GM12891 (cell line): ENCODE data around the gene DRD5.

Experiments used
- DNase-seq: peaks from one replicate; pipeline ENCODE4 v3.0.0; 2011; ENCODE audit warnings: low spot score; ENCODE audit not compliant: insufficient read length
- FAIRE-seq: peaks from 2 replicates; lab custom pipeline; 2011; peaks lifted over from hg19 to GRCh38; lab: Jason Lieb, UNC
- PAX5 ChIP-seq: IDR thresholded peaks from 2 replicates; pipeline ENCODE4 v1.6.1; 2011; ENCODE audit warnings: low read length, moderate library complexity, mild to moderate bottlenecking; ENCODE audit not compliant: insufficient read depth, severe bottlenecking
- POLR2A ChIP-seq: IDR thresholded peaks from 2 replicates; pipeline ENCODE4 v1.6.1; 2011; ENCODE audit warnings: low read depth, low read length, control low read depth
- POLR2AphosphoS5 ChIP-seq: IDR thresholded peaks from 2 replicates; pipeline ENCODE4 v1.6.1; 2011; ENCODE audit warnings: low read depth, low read length, control low read depth
- POU2F2 ChIP-seq: IDR thresholded peaks from 2 replicates; pipeline ENCODE4 v1.6.1; 2011; ENCODE audit warnings: low read depth, mild to moderate bottlenecking, control low read depth, low read length, moderate library complexity
- SPI1 ChIP-seq: IDR thresholded peaks from 2 replicates; pipeline ENCODE4 v1.6.1; 2011; ENCODE audit warnings: low read depth, low read length, control low read depth
- TAF1 ChIP-seq: IDR thresholded peaks from 2 replicates; pipeline ENCODE4 v1.6.1; 2011; ENCODE audit warnings: low read depth, low read length, control low read depth

DRD5 gene

DNA sequence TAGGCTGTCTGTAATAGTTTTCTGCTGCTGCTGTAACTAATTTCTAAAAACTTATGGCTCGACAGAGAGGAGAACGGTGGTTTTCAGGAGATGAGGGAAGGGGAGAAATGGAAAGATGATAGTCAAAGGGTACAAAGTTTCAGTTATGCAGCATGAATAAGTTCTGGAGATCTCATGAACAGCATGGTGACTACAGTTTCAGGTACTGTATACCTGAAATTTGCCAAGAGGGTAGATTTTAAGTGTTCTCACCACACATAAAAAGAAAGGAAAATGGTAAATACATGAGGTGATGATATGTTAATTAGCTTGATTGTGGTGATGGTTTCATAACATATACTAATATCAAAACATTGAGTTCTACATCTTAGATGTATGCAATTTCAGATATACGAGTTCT lies 34.9 kb downstream of the DRD5 start:
- FAIRE-seq: no peak
- TF ChIP-seq PAX5 (no peak), SPI1 (no peak), POU2F2 (no peak), POLR2AphosphoS5 (no peak), POLR2A (no peak), TAF1 (no peak)
- DNase-seq: no peak

DNA sequence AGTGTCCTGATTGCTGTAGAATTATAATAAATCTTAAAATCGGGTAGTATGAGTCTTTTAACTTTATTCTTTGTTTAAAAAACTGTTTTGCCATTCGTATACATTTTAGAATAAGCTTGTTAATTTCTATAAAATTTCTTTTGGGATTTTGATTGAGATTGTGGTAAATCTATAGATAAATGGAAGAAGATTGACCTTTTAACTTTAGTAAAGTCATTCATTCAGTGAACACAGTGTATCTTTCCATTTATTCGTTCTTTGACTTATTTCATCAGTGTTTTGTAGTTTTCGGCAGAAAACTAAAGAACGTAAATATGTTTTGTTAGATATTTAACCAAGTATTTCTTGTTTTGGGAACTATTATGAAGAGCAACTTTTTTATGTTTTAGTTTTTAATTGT lies 38.9 kb downstream of the DRD5 start:
- no peak for TF ChIP-seq POLR2AphosphoS5
- no peak for TF ChIP-seq PAX5
- TF ChIP-seq POU2F2: no peak
- no peak for TF ChIP-seq TAF1
- no peak for TF ChIP-seq POLR2A
- TF ChIP-seq SPI1: no peak
- no peak for FAIRE-seq

DNA sequence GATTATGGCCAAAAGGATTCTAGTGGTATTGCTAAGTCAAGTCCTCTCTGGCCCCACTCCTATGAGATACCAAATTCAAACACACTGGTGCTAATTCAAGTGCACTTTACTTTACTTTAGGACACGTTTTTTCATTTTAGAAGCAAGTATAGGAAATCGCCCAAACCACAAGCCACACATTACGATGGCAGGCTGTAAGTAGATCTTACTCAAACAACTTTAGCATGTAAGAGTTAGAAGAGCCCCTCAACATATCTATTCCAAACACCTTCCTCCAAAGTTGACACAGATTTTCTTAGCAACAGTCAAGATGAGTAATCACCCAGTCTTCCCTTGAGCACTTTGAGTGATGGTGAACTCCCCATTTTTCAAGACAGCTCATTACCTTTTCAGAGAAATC lies 43.6 kb downstream of the DRD5 start:
- peak; percentile 16 for FAIRE-seq
- DNase-seq: no peak
- TF ChIP-seq POLR2A (no peak), POU2F2 (no peak)

More for the DNA sequence above, 38.9 kb downstream of the DRD5 start:
- DNase-seq: no peak

DNA sequence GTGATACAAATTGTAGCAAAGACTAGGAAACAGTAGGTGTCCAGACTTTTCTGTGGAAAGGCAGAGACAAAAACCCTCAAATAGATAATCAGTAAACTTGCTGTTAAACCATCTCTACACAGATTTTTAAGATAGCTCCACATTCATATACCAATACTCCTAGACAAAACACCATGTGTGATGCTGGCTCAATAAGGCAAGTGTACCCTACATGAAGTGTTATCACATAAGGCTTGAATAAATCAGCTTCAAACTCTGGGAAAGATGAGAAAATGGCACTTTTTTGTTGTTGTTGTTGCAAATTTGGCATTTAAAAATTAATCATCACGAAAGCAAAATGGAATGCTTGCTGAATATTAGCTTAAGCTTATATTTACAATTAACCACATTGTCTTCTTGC lies 45.1 kb downstream of the DRD5 start:
- FAIRE-seq (no peak), DNase-seq (no peak)
- TF ChIP-seq SPI1: no peak
- no peak for TF ChIP-seq PAX5
- no peak for TF ChIP-seq POU2F2
- no peak for TF ChIP-seq POLR2A
- TF ChIP-seq POLR2AphosphoS5: no peak
- TF ChIP-seq TAF1: no peak

DNA sequence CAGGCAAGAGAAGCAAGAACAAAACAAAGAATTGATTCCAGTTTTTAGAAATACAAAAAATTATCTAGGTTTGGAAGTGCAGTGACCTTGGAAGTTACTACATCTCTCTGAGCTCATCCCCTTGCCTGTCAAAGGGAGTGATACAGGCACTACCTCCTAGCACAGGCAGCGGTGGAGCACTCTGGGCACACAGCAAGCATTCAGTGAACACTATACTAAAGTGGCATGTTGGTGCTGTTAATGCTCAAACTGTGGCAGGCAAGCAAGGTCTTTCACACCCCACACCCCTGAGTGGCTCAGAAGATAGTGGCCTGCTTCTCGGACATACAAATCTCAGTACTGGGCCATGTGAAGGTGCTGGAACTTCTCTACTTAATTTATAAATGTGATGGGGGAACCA lies 51.2 kb downstream of the DRD5 start:
- DNase-seq (no peak), FAIRE-seq (no peak)
- TF ChIP-seq POLR2A (no peak), TAF1 (no peak), SPI1 (no peak), POU2F2 (no peak)

DNA sequence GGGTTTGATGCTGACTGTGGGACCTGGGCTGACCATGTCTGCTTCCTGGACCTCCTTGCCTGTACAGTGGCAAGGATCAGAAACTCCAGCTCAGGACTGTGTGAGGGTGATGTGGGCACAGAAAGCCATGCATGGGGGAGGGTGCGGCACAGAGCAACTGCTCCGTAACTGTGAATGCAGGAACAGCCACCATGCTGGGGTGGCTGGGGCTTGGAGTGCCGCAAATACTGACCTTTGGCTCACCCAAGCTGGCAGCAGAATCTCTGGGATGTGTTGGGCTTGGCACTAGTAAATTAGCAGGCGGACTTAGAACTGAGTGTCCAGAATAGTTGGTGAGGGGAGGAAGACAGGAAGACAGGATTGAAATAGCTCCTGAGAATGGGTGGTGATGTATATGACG lies 52.0 kb downstream of the DRD5 start:
- FAIRE-seq (no peak), DNase-seq (no peak)
- no peak for TF ChIP-seq PAX5
- no peak for TF ChIP-seq POU2F2
- TF ChIP-seq SPI1: no peak
- no peak for TF ChIP-seq TAF1
- TF ChIP-seq POLR2AphosphoS5: no peak
- TF ChIP-seq POLR2A: no peak
